Measurements from ENCODE around the gene IFITM5. TPM values are rescaled to one million over a fixed set of nuclear protein-coding genes. Genes with fewer than 3 reads are reported as not detected.
A peak's percentile ranks its signal among the peaks of the same experiment; 100 is the strongest.

Gene IFITM5
- total and polyA plus RNA-seq, 9 of the 15 experiments (the other 6 are each of a cell fraction or from before 2014, with no cell fraction given) = 0.19 TPM; not detected in 8

GRCh38 chr11:282630-283360 is 16.5 kb downstream of the IFITM5 start:
- DNase-seq (ENCODE audit: extremely low read depth in 1 of 4, low spot score in 3 of 4) = no peak

More at GRCh38 chr11:282630-283360, 16.5 kb downstream of the IFITM5 start:
- Histone ChIP-seq H3K27ac (ENCODE audit: extremely low read depth, low read depth, low read length) (0 out of 3 replicates have a peak overlapping the region, but pooled peaks have one; percentile 36), H3K4me3 (no peak overlapping the region), H3K4me1 (replicated peaks in 1 of 2; ENCODE audit: control insufficient read depth in 2 of 2, insufficient read depth in 2 of 2, low read length in 2 of 2) (peaks cover 19 to 71% of the 10 kb centered on the region in 2 experiments), H3K9me3 (replicated peaks; ENCODE audit: control insufficient read depth, insufficient read depth, low read depth, low read length) (no peaks in the 10 kb centered on the region; the same call in 1 of the 2 replicates), H3K4me2 (ENCODE audit: insufficient read depth, low read length) (no peak overlapping the region), H3K36me3 (ENCODE audit: control insufficient read depth, insufficient read depth, low read length) (peaks cover 3% of the 10 kb centered on the region; the same call in 1 of the 3 replicates), H3K9me1 (ENCODE audit: control insufficient read depth, insufficient read depth, low read length) (no peaks in the 10 kb centered on the region), H3K9ac (ENCODE audit: insufficient read depth in 1 of 2, low read depth in 2 of 2, low read length in 2 of 2) (peak overlapping the region in 1 of 2 experiments; percentile 75; a peak in 2 of 4 replicates), H3K79me2 (ENCODE audit: control insufficient read depth, insufficient read depth, low read length) (peaks cover 9% of the 10 kb centered on the region), H4K20me1 (replicated peaks; ENCODE audit: control insufficient read depth, insufficient read depth, low read length) (no peaks in the 10 kb centered on the region), H2AFZ (ENCODE audit: low read depth, low read length) (no peak overlapping the region), H3K27me3 (ENCODE audit: control insufficient read depth in 2 of 2, insufficient read depth in 2 of 2, low read length in 2 of 2) (no peaks in the 10 kb centered on the region)
- ChIA-PET POLR2A (interaction anchor here (1.0 to 1.4 kb wide), 5 partner anchors 10 to 76 kb away, joined by 3 to 5 read pairs (median 3); partner anchors contain the start of genes BET1L and RIC8A), CTCF (ENCODE audit: low intra/inter-chr PET ratio) (no interaction called here)
- ATAC-seq (no peak), FAIRE-seq (no peak)
- intact Hi-C loops (cut with micrococcal nuclease) (no loop called here), in situ Hi-C loops (cut with MboI) (no loop called here)
- BruUV-seq (replicated peaks) = no TSS peak
- TF ChIP-seq REST (IDR thresholded peaks at IDR 0.05; ENCODE audit: borderline replicate concordance) (no peak), REST (CRISPR knock-in tag; IDR thresholded peaks at IDR 0.05; ENCODE audit: low read depth) (no peak), XRCC3 (IDR thresholded peaks at IDR 0.05) (no peak), ARHGAP35 (IDR thresholded peaks at IDR 0.05; ENCODE audit: partially characterized antibody) (no peak), ZNF212 (CRISPR knock-in tag; IDR thresholded peaks at IDR 0.05) (no peak), STAG1 (CRISPR knock-in tag; IDR thresholded peaks at IDR 0.05; ENCODE audit: borderline replicate concordance) (no peak), NR3C1 (CRISPR knock-in tag; IDR thresholded peaks at IDR 0.05) (no peak), ZNF41 (CRISPR knock-in tag; conservative IDR thresholded peaks at IDR 0.05) (no peak), BHLHE40 (IDR thresholded peaks at IDR 0.05; ENCODE audit: low read length) (peak; percentile 45; the same call in 1 of the 2 replicates)
- 54% methylated on average over 11 of the region's 13 CpGs for WGBS (ENCODE audit: insufficient coverage, low coverage, missing lambda C conversion rate)

All from K562 (cell line).